ENCODE data around the gene ASB3.
"Not testable (repeated sequence)": the region's sequence is repeated elsewhere in the genome, so short reads cannot be mapped to it uniquely, and the experiment has no call there.

The ASB3 gene, protein sequence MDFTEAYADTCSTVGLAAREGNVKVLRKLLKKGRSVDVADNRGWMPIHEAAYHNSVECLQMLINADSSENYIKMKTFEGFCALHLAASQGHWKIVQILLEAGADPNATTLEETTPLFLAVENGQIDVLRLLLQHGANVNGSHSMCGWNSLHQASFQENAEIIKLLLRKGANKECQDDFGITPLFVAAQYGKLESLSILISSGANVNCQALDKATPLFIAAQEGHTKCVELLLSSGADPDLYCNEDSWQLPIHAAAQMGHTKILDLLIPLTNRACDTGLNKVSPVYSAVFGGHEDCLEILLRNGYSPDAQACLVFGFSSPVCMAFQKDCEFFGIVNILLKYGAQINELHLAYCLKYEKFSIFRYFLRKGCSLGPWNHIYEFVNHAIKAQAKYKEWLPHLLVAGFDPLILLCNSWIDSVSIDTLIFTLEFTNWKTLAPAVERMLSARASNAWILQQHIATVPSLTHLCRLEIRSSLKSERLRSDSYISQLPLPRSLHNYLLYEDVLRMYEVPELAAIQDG

DNA sequence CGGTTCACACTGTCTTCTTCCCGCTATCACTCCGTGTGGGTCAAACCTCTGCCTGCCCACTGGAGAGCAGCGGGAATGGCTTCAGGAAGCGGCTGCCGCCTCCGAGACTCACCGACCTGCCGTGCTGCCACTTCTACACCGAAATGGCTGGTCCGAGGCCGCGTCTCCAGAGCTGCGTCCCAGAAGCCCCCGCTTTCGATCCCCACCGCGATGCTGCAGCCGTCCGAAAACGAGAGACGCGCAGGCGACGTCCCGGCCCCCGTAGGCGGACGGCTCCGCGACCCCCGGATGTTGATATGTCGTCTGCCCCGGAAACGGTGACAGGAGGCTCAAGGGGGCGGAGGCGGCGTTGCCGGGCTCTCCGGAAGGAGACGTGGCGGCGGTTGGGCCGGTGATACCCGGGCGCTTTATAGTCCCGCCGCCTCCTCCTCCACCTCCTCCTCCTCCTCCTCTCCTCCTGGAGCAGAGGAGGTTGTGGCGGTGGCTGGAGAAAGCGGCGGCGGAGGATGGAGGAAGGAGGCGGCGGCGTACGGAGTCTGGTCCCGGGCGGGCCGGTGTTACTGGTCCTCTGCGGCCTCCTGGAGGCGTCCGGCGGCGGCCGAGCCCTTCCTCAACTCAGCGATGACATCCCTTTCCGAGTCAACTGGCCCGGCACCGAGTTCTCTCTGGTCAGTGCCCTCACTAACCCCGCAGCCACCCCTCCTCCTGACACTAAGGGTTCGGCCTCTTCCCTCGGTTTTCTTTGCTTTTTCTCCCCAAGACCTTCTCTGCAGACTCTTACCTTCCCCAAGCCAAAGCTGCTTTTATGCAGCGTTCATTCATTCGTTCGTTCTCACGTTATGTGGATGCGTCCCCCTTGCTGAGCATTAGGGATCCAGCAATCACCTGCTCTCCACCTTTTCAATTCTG is at the start of gene ASB3, which contains the start of gene ERLEC1:
ASB3 (minus strand) TSS at position 249 of the 909 bp plus-strand sequence. CDS start 21,381 bp downstream, outside the sequence.
ERLEC1 (plus strand) TSS at position 340 of the 909 bp plus-strand sequence; CDS start at position 507, 167 bp downstream.
- peak; percentile 77 for DNase-seq

DNA sequence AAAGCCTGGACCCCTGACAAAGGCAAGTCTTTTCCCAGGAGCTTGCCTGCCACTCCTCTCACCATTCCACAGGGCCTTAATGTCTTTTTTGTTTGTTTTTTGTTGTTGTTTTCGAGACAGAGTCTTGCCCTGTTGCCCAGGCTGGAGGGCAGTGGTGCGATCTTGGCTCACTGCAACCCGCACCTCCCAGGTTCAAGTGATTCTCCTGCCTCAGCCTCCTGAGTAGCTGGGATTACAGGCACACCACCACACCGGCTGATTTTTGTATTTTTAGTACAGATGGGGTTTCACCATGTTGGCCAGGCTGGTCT is 43.2 kb upstream of the ASB3 start:
- not testable (repeated sequence) for DNase-seq

DNA sequence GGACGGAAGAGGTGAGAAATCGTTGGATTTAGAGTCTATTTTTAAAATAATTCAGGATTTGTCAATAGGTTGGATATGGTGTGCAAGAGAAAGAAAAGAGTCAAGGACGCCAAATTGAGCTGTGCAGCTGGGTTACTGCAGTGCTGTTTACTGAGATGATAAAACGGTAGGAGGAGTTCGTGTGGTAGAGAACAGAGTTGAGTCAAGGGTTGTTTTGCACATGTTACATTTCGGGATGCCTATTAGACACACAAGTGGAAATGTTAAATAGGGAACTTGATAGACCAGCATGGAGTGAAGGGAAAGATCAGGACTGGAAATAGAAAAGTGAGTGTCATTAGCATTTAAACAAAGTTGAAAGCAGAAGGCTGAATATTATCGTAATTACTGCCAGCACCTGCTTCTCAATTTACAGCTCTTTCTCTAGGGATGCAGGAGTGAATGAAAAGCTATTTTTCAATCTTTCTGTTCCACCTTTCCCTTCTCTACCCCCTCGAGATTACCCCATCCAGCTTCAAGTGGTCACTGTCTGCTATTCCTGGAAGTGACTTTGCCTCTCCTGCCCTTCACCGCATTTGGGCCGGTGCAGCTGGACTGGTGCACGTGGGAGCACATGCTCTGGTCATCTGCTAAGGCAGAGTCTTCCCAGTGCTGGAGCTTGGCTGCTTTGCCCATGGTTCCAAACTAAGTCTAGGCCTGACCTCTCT is 42.7 kb upstream of the ASB3 start:
- DNase-seq: no peak

DNA sequence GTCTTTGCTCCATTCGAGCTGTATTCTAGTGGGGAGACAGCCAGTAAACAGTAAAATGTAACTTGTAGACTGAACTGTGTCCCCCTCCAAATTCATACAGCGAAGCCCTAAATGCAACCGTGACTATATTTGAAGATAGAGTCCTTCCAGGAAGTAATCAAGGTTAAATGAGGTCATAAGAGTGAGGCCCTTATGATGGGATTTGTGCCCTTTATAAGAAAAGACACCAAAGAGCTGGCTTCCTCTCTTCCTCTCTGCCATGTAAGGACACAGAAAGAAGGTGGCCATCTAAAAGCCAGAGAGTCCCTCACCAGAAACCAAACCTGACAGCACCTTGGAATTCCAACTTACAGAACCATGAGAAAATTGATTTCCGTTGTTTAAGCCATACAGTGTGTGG is 41.6 kb upstream of the ASB3 start:
- DNase-seq: no peak

DNA sequence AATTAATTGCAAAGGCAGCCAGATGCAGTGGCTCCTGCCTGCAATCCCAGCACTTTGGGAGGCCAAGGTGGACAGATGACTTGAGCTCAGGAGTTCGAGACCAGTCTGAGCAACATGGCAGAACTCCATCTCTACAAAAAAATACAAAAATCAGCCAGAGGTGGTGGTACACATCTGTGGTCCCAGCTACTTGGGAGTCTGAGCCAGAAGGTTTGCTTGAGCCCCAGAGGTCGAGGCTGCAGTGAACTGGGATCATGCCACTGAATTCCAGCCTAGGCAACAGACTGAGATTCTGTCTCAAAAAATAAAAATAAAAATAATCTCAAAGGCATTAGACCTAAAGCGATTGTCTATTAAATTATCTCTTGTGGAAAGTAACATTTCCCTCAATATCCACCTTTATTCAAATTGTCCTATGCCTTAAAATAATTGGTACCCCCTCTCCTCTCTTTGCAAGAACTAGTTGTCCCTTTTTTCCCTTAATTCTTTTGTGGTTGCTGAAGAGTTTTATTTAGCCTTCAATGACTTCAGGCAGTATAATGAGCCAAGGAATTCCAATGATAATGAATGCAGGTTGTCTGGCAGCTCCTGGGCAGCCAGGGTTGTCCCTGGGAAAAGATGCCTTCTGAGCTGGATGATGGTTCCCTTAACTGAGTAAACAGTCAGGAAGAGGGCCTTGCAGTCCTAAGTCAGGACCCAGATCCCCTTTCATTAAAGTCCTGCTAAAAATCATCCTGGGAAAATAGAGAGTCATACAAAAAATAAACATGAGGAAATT is 40.8 kb upstream of the ASB3 start:
- no peak for DNase-seq

DNA sequence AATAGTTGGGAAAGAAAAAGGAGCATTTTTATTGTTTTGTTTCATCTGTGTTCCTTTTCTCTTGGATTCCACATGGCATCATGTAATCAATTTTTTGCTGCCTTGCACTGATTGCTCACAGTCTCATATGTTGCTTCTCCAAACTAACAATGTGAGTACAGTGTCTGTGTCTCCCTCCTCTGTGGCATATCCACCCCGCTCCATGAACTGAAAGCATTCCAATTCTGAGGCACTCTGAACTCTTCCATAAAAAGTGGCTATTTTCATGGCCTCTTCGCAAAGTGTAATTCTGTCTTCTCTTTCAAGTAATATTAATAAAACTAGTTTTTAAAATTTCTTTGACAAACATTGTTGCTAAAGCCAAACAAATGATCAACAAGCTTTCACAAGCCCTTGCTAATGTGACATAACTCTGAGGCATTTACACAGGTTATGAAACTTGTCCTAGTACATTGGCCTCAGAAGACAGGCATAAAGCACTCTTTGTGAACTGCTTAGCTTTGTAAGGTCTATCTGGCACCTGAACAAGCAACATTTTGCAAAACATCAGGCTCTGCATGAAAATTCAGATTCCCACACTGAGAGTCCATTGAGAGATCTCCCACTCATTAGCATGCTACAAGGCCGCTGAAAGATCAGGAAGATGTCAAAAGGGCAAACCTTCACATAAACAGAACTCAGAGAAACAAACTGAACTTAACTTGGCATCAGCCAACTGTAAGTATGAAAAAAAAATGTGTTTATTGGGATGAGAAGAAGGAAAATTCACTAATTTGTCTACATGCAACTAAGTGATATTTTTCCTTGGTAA is 40.0 kb upstream of the ASB3 start:
- no peak for DNase-seq

DNA sequence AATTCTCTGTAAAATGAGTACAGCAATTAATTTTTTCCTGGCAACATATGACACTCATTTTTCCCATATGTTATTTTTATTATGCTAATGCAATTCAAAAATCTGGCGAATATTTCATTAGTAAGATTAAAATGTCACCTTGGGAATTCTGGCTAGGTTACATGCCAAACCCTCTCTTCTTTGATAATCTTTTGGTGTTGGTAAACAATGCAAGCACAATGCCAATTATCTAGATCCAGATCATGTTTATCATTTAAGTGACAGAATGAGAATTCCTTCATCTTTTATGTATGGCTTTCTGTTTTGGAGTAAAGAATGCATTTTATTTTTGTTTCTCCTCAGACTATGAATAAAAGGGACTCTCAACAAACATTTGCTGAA is 39.3 kb upstream of the ASB3 start:
- no peak for DNase-seq

DNA sequence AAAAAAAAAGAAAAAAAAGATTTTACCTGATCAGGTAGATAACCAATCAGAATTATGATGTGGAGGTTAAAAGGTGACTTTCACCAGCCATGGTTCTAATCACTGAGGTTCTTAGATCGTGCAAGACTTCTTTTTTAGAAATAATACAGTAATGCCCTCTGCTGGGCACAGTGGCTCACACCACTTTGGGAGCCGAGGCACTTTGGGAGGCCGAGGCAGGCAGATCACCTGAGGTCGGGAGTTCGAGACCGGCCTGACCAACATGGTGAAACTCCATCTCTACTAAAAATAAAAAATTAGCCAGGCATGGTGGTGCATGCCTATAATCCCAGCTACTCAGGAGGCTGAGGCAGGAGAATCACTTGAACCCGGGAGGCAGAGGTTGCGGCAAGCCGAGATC is 36.9 kb upstream of the ASB3 start:
- DNase-seq: not testable (repeated sequence)

DNA sequence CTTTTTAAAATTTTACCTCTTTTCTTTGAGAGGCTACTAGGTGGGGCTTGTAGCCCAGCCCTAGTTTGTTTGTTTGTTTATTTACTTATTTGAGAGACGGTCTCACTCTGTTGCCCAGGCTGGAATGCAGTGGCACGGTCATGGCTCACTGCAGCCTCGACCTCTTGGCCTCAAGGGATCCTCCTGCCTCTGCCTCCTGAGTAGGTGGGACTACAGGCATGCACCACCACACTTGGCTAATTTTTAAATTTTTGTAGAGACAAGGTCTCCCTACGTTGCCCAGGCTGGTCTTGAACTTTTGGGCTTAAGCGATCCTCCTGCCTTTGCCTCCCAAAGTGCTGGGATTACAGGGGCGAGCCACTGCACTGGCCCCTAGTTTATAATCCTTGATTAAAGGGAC is 35.1 kb upstream of the ASB3 start:
- DNase-seq: no peak

DNA sequence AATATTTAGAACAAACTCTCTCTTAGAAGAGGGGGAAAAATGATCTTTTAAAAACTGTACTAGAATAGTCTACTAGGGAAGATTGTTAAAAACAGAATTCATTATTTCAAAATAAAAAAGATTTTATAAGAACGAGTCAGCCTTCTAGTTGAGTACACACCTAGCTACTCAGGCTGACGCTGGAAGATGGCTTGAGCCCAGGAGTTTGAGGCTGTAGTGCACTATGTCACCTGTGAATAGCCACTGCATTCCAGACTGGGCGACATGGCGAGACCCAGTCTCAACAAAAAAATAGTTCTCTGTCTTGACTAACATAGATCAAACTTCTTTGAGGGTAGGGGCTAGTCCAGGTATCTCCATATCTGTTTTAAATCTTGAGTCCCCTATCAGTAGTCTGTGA is 34.0 kb upstream of the ASB3 start:
- DNase-seq: no peak

DNA sequence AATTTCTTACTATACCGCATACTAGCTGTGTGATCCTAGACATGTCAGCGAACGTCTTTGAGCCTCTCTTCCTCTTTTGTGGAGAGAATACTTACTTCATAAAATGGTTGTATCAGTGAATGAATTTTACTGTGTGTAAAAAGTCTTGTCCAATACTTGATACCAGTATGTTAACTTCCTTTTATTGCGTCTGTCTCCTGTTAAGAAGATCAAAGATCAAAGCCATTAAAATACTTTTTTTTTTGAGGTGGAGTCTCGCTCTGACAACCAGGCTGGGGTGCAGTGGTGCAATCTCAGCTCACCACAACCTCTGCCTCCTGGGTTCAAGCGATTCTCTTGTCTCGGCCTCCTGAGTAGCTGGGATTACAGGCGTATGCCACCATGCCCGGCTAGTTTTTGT is 33.3 kb upstream of the ASB3 start:
- no peak for DNase-seq

DNA sequence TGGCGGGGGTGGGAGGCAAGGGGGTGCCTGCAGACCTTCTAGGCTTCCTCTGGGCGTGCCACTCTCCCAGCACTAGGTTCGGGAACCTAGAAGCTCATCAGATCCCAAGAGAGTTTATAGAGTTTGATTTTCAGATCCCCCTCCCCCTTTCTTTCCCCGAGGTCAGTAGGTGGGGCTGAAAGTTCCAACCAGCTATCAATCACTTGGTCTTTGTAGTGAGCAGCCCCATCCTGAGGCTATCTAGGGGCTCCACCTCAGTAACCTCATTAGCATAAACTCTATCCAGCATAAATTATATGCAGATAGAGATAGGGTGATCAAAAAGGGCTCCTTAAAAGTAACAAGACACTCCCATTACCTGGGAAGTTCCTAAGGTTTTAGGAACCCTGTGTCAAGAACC is 32.9 kb upstream of the ASB3 start:
- no peak for DNase-seq

DNA sequence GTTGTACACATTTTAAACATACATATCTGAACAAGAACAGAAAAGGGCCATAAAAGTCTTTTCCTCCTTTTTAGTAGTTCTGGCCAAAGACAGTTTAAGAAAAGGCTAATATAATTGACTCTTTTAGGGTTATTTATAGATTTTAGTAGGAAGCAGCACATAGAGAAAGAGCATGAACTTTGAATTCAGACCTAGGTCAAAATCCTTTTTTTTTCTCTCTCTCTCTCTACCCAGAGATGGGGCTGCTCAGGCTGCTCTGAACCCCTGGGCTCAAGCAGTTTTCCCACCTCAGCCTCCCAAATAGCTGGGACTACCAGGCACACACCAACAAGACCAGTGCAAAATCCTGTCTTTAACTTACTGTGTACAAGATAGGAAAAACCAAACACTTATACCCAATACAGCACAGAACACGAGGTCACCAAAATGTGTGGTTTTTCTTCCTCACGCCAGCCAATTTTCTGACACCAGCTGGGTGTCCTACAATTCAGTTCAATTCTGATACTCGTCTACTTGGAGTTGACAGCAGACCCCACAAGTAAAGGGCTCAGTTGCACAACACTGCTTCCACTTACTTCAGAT is 32.2 kb upstream of the ASB3 start:
- DNase-seq: no peak

DNA sequence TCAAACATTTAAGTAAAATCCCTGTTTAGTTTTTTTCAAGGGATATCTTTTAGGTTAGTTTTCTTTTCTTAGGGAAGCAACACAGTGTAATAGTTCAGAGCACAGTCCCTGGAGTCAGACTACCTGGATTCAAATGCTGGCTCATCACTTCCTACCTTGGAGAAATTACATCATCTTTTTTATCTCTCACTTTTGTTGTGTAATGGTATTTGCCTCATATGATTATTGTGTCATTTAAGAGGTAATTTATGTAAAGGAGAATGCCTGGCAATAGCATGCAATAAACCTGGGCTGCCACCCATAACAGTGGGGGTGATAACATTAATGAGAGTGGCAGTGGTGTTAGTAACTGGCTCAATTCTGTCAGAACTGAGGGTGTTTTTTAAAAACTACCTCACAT is 26.4 kb upstream of the ASB3 start:
- DNase-seq: no peak

DNA sequence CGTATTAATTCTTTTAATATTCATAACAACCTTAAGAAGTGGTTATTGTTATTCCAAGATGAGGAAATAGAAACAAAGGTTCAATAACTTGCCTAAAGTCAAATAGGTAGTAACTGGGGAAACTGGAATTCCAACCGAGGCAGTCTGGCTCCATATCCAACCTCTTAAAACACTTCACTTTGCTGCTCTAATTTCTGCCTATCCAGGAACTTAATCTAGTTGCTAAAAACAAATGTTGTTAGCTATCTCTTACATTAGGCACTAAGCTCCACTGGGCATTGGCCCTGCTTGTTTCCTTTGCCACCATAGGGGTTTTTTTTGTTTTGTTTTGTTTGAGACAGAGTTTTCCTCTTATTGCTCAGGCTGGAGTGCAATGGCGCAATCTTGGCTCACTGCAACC is 24.8 kb upstream of the ASB3 start:
- DNase-seq: no peak

DNA sequence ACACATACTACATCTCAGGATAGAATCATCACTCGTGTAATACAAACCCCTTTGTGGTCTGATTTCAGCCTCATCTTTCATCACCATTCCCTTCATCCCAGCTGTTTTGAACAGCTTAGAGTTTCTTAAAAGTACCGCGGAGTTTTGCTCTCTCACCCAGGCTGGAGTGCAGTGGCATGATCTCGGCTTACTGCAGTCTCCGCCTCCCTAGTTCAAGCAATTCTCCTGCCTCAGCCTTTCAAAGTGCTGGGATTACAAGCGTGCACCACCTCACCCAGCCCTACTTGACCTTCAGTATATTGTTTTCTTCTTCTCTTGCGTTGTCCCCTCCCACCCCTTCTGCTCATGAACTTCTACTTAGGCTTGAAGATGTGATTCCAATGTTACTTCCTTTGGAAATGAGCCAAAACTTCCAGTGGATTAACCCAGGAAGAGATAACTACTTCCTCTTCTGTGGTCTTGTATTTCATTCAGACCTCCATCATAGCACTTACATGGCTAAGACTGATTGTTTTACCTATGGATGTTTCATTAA is 15.9 kb upstream of the ASB3 start:
- no peak for DNase-seq

DNA sequence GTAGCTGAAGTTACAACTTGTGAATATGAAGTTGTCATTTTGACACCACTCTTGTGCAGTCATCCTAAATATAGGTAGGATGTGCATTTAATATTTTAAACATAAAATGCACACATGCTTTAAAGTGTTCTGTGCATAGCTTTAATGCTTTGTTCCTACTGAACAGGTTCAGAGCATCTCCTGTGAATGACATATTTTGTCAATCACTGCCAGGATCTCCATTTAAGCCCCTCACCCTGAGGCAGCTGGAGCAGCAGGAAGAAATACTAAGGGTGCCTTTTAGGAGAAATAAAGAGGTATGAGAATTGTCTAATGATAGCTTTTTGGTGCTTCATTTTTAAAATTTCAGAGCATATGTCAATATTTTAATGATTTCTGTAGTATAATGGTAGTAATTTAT is 14.8 kb upstream of the ASB3 start:
- DNase-seq: no peak

DNA sequence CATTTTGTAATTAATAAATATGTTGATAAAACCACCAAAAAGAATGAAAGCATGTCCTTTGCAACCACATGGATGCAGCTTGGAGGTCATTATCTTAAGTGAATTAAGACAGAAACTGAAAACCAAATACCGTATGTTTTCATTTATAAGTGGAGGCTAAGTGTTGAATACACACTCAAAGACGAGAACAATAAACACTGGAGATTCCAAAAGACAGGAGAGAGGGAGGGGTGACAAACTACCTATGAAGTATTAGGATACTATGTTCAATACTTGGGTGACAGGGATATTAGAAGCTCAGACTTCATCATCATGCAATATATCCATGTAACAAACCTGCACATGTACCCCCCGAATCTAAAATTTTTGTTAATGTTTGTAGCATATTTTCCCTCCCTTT is 7.1 kb upstream of the ASB3 start:
- DNase-seq: no peak

DNA sequence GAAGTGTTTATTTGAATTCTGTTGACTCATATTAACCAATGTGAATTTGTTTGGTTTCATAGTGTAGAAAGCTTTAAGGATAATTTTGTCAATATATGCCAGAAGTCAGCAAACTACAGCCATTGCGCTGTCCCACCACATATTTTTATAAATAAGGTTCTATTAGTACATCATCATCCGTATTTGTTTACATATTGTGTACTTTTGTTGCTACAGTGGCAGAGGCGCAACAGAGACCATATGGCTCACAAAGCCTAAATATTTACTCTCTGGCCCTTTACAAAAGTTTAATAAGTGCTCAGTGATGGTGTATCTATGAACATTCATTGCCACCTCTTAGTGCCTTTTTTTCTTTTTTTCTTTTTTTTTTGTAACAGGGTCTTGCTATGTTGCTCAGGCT is 6.5 kb upstream of the ASB3 start:
- DNase-seq: no peak

DNA sequence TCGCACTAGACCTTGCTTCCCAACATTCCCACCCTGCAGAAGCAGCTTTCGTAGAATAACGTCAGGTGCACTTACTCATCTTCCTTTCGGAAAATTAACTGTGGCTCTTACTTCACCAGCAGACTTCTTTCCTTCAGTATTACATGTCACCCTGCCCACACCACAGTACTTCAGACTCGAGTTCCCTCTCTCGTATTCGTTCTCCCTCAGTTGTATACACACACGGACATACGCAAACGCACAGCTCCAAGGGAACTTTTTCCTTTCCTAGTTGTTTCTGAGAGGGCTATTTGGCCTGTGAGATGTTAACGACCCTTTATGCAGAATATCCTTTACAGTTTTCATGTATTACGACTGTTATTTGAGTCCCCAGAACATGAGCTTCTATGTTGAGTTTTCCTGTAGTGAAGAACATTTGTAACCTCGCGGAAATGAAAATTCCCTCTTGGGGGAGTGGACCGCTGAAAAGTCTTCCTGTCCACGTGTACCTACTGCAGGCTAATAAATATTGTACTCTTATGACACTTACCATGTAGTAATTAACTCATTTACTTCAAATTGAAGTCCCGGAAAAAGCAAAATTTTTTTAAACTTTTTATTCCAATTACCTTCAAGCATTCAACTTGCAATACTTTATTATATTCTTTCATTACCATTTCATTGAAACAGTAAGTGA is 999 bp upstream of the ASB3 start:
- no peak for DNase-seq

Data from activated CD4-positive, alpha-beta T cell treated with anti-CD3 and anti-CD28 coated beads for 1 hour (primary cell).